ENCODE results near the gene MYBBP1A.

MYBBP1A gene

DNA sequence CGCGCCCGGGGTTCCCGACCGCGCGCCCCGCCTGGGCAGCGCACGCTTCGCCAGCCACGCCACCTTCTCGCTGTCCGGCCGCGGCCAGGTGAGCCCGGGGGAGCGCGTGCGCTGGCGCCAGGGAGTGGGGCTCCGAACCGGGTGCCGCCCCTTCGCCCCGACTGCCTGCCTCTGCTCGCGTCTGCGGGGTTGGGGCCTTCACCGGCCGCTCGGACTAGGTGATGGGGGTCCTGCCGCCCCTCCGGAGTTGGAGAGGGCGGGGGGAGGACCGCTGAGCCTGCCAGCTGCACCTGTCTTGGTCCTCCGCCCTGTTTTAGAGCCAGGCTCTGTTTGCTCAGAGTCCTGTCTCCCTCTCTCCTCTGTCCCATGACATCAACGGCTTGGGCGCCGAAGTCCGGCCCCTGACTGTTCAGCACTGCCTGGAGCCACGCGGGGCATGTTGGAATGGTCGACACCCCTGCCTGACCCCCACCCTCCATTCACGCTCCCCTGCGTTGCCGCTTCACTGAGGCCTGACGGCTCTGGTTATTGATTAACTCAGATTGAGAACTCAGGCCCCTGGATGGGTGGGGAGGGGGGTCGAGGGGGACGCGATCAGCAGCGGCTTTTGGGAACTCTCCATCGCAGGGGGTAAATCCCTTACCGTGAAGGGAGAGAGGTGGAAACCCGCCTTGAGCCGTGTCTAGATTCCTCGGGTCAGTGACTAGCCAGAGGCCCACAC lies 29.9 kb upstream of the MYBBP1A start:
- H3K36me3 ChIP-seq (ENCODE audit: insufficient read depth), result no peaks in the 10 kb centered on the region
- no peaks in the 10 kb centered on the region for H3K79me2 ChIP-seq (ENCODE audit: insufficient read depth, low read depth)
- no peaks in the 10 kb centered on the region for H3K4me1 ChIP-seq (ENCODE audit: low read depth, poor library complexity, severe bottlenecking)
- peaks cover 36% of the 10 kb centered on the region for H3K27me3 ChIP-seq (ENCODE audit: insufficient read depth, low read depth)
- TF ChIP-seq, protein P1, sequence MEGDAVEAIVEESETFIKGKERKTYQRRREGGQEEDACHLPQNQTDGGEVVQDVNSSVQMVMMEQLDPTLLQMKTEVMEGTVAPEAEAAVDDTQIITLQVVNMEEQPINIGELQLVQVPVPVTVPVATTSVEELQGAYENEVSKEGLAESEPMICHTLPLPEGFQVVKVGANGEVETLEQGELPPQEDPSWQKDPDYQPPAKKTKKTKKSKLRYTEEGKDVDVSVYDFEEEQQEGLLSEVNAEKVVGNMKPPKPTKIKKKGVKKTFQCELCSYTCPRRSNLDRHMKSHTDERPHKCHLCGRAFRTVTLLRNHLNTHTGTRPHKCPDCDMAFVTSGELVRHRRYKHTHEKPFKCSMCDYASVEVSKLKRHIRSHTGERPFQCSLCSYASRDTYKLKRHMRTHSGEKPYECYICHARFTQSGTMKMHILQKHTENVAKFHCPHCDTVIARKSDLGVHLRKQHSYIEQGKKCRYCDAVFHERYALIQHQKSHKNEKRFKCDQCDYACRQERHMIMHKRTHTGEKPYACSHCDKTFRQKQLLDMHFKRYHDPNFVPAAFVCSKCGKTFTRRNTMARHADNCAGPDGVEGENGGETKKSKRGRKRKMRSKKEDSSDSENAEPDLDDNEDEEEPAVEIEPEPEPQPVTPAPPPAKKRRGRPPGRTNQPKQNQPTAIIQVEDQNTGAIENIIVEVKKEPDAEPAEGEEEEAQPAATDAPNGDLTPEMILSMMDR (conservative IDR thresholded peaks at IDR 0.05; ENCODE audit: low read depth, low read length), result no peak
- H2AFZ ChIP-seq (ENCODE audit: low read depth), result no peak overlapping the region
- no peak overlapping the region for H3K4me2 ChIP-seq
- H3K9ac ChIP-seq, result no peak overlapping the region
- H4K20me1 ChIP-seq (ENCODE audit: insufficient read depth), result no peaks in the 10 kb centered on the region
- no peak overlapping the region for H3K27ac ChIP-seq
- H3K4me3 ChIP-seq (IDR thresholded peaks at IDR 0.05; ENCODE audit: insufficient read depth, low read depth, low read length), result no peak overlapping the region

DNA sequence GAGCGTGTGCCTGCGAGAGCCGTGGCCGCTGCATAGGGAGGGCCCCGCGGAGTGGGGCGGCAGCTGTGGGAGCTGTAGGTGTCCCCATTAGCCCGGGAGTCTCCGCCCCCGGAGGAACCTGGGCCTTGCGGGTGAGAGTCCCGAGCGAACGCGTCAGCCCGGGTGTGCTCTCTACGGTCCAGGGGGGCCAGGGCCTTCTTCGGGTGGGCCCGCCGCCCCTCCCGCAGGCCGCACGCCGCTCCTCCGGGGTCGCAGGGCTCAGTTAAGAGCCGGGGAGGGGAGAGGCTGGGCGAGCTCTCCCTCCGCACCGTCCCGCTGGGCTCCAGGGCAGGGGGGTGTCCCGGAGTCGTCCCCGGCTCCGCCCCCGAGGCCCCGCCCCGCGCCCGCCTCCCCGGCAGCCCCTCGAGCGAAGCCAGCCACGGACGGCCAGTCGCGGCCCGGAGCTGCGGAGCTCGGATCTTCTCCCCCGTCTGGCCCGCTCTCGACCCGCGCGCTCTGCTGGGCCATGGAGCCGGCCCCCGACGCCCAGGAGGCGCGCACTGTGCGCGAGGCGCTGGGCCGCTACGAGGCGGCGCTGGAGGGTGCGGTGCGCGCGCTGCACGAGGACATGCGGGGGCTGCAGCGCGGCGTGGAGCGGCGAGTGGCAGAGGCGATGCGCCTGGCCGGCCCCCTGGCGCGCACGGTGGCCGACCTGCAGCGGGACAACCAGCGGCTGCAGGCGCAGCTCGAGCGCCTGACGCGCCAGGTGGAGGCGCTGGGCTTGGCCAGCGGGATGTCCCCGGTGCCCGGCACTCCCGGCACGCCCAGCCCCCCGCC lies 29.1 kb upstream of the MYBBP1A start, which contains the start of gene SMTNL2:
Gene SMTNL2 (plus strand): TSS at position 429 of the 816 bp plus-strand sequence. CDS start 77 bp downstream, at position 506.
- Histone ChIP-seq H3K4me2 (no peak within 1 kb of the TSS), H2AFZ (ENCODE audit: low read depth) (no peak within 1 kb of the TSS), H3K4me1 (ENCODE audit: low read depth, poor library complexity, severe bottlenecking) (no peaks in the 10 kb centered on the region), H3K36me3 (ENCODE audit: insufficient read depth) (no peaks in the 10 kb centered on the region), H3K27me3 (ENCODE audit: insufficient read depth, low read depth) (peaks cover 32% of the 10 kb centered on the region), H4K20me1 (ENCODE audit: insufficient read depth) (no peaks in the 10 kb centered on the region), H3K27ac (no peak within 1 kb of the TSS), H3K4me3 (IDR thresholded peaks at IDR 0.05; ENCODE audit: insufficient read depth, low read depth, low read length) (no peak within 1 kb of the TSS), H3K9ac (no peak within 1 kb of the TSS), H3K79me2 (ENCODE audit: insufficient read depth, low read depth) (no peaks in the 10 kb centered on the region)
- TF ChIP-seq, protein P1 (conservative IDR thresholded peaks at IDR 0.05; ENCODE audit: low read depth, low read length), result no peak

DNA sequence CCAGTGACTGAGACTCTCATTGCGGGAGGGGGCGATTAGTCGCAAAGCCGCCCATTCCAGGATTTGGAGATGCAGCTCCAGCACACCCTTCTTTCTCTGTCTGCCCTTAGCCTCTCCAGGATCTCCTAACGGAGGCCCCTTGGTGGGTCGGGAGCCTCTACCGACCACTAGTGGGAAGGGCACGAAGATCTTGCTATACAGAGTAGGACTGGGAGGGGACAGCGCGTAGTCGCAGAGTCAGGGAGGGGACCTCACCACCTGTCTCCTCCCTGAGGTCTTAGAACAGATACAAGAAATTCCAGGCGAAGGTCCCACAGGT lies 28.6 kb upstream of the MYBBP1A start:
- Histone ChIP-seq H3K27ac (no peak overlapping the region), H3K4me3 (IDR thresholded peaks at IDR 0.05; ENCODE audit: insufficient read depth, low read depth, low read length) (no peak overlapping the region), H2AFZ (ENCODE audit: low read depth) (no peak overlapping the region), H3K36me3 (ENCODE audit: insufficient read depth) (no peaks in the 10 kb centered on the region), H4K20me1 (ENCODE audit: insufficient read depth) (no peaks in the 10 kb centered on the region), H3K27me3 (ENCODE audit: insufficient read depth, low read depth) (peaks cover 32% of the 10 kb centered on the region), H3K9ac (no peak overlapping the region), H3K4me2 (no peak overlapping the region), H3K79me2 (ENCODE audit: insufficient read depth, low read depth) (no peaks in the 10 kb centered on the region), H3K4me1 (ENCODE audit: low read depth, poor library complexity, severe bottlenecking) (no peaks in the 10 kb centered on the region)
- TF ChIP-seq, protein P1 (conservative IDR thresholded peaks at IDR 0.05; ENCODE audit: low read depth, low read length), result no peak

DNA sequence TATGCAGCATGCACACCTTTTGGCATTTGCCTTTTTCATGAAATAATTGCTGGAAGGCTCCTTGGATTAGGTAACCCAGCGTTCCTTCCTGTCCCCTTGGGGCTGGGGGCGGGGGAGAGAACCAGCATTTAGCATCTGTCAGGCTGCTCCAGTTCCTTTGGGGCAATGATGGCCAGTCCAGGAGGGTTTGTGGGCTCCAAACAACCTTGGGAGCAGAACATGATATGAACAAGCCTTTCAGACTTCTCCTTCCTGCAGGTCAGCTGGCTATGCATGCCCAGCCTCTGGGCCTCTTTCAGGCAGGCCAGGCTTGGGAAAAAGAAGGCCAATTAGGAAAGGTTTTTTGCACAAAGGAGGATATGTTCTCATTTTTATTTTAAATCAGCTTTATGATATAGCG lies 28.0 kb upstream of the MYBBP1A start:
- no peak overlapping the region for H2AFZ ChIP-seq (ENCODE audit: low read depth)
- H3K27me3 ChIP-seq (ENCODE audit: insufficient read depth, low read depth), result peaks cover 28% of the 10 kb centered on the region
- H3K4me2 ChIP-seq, result no peak overlapping the region
- no peak overlapping the region for H3K27ac ChIP-seq
- no peaks in the 10 kb centered on the region for H3K4me1 ChIP-seq (ENCODE audit: low read depth, poor library complexity, severe bottlenecking)
- no peak overlapping the region for H3K4me3 ChIP-seq (IDR thresholded peaks at IDR 0.05; ENCODE audit: insufficient read depth, low read depth, low read length)
- TF ChIP-seq, protein P1 (conservative IDR thresholded peaks at IDR 0.05; ENCODE audit: low read depth, low read length), result no peak
- no peak overlapping the region for H3K9ac ChIP-seq
- no peaks in the 10 kb centered on the region for H4K20me1 ChIP-seq (ENCODE audit: insufficient read depth)
- no peaks in the 10 kb centered on the region for H3K79me2 ChIP-seq (ENCODE audit: insufficient read depth, low read depth)
- no peaks in the 10 kb centered on the region for H3K36me3 ChIP-seq (ENCODE audit: insufficient read depth)

All from KMS-11 (cell line).